Glomerular visceral epithelial cell (primary cell): ENCODE measurements around the gene ANKRD11.
A peak's percentile ranks its signal among the peaks of the same experiment; 100 is the strongest.
"Not testable (repeated sequence)": the region's sequence is repeated elsewhere in the genome, so short reads cannot be mapped to it uniquely, and the experiment has no call there.

Experiments used
- DNase-seq: peaks from one replicate; pipeline ENCODE4 v3.0.0-alpha.2; 2016; ENCODE audit errors: extremely low spot score

The ANKRD11 gene

DNA sequence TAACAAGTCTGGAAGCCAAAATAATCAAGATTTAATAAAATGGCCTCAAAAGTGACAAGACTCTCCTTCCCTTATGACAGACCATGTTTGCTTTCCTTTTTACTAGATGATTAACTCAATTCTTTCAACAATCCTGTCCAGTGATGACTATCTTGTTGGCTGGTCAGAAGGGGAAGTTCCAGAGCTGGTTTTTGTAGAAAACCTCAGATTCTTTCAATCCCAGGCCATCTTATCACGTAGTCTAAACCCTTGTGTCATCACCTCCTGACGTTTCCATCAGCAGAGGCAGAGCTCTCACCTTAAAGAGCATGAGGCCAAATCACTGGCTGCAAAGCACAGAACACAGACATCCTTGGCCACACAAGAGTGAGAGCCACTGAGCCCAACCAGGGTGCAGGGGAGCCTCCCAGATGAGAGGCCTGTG, 125.3 kb downstream of the ANKRD11 start:
- peak; percentile 71 for DNase-seq

DNA sequence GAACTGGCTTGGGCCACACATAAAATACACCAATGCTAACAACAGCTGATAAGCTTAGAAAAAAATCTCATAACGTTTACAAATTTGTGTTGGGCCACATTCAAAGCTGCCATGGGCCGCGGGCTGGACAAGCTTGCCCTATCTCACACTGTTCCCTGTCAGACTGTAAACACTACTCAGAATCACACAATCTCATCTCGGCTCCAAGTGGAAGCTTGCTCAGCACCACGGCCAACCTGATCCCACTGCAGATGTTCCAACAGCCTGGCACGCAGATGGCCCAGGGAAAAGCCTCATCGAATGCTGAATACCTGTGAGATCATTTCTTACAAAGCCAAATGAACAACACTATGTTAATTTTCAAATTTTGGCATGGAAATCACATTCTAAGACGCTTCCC, 125.8 kb downstream of the ANKRD11 start:
- DNase-seq, result no peak

DNA sequence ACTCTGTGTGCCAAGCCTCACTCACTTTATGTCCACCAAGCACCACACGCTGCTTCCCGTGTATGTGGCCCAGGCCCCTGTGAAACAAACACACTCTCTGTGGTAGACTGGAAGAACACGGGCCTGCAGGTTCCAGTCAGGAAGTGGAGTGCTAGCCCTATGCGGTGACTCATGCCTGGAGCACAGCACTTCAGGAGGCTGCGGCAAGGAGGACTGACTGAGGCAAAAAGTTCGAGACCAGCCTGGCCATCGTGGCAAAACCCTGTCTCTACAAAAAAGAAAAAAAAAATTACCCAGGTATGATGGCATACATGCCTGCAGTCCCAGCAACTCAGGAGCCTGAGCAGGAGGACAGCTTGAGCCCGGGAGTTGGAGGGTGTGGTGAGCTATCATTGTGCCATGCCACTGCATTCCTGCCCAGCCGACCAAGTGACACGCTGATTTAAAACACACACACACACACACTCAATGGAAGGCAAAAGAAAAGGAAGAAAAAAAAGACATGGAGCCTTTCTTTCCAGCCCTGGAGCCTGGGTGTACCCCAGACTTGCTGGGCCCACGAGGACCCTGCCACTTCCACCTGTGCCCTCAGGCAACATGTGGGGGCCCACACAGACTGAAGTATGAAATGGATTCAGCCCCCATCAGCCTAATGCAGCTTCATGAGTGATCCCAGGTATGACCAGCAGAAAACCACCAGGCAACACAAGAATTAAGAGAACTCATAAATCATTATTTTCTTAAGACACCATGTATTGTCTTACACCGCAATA, 126.6 kb downstream of the ANKRD11 start:
- peak; percentile 68 for DNase-seq

DNA sequence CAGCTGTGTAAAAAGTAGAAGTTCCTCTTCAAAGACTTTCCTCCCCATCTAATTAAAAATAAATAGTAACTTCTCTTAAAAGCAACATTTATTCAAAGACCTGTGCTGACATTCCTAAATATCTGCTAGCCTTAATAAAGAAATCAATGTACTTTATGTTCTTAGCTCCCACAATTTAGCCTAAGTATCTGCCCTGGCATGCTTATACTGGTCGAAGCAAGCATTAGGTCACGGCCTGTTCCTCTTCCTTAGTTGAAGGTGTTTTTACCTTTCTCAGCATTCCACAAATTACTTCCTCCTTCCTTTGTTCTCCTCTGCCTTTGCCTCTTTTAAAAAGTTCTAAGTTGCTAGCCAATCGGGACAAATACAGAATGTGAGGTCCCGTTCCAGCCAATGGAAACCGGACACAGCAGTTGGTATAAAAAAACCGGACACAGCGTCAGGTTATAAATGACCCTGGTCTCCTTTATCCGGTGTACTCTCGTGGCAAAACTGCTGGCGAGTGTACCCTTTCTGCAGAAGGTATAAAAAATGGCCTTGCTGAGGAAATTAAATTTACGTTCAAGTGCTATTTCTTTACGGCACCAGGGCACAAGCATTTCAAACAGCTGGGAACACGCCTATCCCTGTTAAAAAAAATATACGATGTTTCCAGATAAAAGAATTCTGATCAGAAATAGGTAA, 127.7 kb downstream of the ANKRD11 start:
- DNase-seq, result not testable (repeated sequence)

DNA sequence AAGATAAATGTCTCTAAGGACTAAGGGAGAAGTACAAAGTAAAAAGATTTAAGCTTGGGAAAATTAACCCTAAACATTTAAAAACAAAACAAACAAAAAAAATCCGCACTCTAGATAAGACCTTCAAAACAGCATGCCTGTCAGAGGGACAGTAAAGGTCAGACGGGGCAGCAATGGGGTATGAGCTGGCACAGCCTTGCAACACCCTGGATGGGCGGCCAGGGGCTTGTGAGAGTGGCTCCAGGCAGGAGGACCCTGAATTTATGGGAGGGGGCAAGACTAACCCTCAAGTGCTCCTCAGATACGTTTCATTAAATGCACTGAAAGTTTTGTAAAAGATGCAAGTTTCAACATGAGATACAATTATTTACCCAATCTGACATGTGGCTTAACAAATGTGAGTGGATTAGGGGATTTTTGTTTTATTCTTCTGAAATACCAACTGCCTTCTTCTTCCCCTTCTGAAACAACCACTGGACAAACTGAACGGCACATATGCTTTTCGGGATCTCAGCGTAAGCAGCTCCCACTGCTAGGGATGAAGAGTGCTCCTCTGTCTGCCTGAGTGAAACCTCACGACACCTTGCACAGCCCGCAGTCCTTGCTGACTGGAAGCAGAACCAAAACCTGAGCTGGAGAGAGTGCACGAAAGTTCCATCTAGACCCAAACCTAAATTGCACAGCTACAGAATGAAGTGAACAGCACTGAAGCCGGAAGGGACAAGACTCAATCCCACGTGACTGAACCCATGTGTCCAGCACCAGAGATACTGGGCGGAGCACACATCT, 128.4 kb downstream of the ANKRD11 start:
- no peak for DNase-seq

DNA sequence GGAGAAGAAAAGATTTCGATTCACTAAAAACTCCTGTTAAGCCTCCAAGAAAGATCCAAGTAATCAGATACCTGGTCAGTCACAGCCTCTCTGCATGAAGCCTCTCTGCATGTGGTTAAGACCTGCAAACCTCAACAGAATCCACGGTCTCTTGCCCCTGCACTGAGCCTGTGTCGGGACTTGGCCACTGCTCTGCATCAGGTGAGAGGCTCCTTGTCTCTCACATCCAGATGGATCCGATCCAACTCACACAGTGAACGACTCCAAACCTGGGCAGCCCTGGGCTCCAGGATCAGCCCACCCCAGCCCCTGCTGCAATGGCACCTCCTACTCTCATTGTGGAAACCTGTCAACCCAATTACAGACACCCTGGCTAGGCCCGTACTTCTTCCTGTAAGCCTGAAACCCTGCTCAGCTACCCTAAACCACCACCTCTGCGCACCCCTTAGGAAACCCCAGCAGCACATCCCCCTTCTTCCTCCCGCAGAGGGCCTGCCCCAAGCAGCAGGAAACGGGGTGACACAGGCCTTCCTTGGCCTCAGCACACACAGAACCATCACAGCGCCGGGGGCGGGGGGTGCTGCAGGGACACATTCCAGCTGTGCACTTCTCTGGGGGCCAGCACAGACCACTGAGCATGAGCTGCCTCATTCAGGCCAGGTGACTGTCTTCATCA, 129.5 kb downstream of the ANKRD11 start:
- no peak for DNase-seq

DNA sequence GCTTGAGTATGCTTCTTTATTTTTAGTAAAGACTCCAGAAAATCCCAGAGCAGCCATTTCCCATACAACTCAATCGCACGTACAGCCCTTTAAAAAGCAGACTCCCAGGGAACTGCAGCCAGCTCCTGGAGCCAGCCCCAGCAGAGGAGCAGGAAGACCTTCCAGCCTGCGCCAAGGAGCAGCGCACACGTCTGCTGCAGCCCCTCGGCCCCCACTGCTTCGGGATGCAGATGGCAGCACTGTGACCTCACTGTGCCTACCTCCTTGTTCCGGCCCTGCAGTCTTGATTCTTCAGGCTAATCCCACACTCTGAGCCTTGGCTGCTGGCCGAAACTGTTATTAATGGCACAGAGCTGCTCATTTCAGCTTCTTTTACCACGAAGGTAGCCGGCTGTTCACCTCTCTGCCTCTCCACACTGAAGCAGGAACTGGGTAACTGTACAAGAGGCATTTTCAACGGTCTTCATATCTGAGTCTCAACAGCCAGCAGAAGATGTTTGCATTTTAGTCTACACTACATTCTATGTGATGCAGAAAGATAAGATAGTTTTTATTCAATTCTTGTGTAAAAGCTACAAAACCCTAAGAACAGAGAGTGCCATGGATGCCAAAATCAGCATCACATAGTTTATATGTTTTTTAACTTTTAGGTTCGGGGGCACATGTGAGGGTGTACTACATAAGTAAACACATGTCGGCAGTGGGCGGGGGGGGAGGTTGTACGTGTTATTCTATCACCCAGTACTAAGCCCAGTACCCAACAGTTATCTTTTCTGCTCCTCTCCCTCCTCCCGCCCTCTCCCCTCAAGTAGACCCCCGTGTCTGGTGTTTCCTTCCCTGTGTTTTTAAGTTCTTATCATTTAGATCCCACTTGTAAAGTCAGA, 130.9 kb downstream of the ANKRD11 start:
- no peak for DNase-seq

DNA sequence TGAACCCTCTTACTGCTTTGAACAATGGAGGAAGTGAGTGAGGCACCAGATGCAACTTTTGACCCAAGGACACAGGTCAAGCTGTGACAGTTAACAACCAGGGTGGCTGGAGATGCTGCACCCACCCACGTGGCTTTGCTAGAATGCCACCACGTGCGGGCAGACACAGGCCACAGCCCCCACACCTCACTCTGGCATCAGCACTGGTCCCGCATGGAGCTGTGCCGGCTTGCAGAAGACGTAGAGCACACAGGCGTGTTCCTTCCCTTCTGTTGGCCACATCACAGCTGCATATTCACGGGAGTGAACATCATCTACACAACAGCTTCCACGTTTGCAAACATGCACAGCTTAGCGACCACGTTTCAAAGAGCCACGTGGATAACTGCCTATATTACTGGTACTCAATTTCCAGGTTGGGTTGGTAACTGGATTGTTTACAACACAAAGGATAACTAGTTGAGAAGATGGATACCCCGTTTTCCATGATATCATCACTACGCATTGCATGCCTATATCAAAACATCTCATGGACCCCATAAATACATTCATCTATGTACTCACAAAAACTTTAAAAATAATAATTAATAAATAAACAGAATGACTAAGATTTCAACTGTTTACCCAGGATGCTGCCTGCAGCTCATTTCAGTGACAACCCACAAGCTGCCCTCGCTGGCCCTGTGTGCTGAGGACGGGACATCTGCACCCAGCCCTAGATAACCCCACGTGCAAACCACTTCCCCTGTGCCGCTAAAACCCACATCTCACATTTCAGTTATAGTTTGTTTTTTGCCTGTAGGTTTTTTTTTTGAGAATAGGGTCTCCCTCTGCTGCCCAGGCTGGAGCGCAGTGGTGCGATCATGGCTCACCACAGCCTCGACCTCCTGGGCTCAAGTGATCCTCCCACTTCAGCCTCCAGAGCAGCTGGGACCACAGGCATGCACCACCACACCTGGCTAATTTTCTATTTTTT, 132.0 kb downstream of the ANKRD11 start:
- no peak for DNase-seq

DNA sequence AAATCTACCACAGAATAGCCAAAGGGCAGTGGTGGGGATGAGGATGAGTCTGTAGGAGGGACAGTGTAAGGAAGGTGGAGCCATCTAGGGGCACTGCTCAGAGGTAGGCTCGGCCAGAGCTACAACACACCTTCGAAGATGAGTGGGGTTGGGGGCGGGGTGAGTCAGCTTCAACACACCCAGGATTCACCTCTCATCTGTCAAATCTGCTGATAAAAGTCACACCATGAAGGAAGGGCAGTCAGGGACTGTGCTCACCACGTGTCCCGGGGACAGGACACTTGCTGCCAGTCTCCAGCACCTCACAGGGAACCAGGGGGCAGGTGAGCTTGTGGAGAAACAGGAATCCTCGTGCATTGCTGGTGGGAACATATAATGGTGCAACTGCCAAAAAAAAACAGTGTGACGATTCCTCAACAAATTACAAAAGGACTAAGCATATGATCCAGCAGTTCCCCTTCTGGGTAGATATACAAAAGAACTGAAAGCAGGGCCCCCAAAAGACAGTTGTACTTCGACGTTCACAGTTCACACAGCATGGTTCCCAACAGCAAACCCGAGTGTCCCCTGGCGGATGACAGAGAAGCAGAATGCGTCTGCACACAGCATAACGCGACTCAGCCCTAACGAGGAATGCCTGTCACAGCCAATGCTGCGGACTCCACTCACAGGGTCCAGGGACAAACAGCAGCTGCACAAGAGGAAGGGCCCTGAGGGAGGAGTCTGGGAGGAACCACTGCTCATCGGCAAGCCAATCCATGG, 133.1 kb downstream of the ANKRD11 start:
- DNase-seq, result no peak

DNA sequence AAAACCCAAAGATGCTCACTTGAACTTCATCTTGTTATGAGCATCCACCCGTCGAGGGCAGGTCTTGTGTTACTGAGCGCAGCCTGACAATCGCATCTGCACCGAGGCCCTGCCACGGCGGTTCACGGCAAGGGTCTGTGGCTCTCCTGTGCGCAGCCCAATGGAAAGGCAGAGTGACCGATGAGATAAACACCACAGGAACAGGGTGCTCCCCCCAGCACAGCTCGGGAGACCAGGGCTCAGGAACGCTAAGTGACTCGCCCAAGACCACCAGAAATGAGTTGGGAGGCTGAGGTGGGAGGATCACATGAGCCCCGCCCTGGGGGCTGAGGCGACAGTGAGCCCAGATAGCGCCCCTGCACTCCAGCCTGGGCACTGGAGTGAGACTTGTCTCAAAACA, 134.7 kb downstream of the ANKRD11 start:
- no peak for DNase-seq

DNA sequence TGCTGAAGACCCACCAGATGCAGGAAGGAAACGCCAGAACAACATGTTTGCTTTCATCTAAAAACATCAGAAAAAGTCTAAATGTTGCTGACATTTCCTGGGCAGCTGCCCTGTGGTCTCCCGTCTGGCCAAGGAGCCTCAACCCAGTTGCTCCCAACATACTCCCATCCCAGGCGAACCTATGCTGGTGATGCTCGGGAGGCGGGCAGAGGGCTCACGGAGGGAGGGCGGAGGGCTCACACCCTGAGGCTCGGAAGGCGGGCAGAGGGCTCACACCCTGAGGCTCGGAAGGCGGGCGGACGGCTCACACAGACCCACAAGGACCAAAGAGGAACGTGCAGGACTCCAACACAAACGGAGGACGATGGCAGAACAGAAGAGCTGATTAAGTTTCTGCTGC, 135.4 kb downstream of the ANKRD11 start:
- DNase-seq, result no peak

DNA sequence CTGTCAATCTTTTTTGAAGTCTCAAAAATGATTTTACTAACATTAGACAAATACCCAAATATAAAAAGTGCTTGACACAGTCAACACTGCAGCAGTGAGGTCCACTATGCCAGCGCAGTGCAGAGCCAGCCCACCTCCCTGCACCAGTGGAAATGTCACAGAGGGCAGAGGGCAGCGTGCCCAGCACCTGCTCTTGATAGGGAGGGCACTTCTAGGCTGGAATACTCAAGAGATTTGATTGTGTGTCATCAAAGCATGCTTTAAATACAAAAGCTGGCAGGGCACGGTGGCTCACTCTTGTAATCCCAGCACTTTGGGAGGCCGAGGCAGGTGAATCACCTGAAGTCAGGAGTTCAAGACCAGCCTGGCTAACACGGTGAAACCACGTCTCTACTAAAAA, 136.0 kb downstream of the ANKRD11 start:
- no peak for DNase-seq

DNA sequence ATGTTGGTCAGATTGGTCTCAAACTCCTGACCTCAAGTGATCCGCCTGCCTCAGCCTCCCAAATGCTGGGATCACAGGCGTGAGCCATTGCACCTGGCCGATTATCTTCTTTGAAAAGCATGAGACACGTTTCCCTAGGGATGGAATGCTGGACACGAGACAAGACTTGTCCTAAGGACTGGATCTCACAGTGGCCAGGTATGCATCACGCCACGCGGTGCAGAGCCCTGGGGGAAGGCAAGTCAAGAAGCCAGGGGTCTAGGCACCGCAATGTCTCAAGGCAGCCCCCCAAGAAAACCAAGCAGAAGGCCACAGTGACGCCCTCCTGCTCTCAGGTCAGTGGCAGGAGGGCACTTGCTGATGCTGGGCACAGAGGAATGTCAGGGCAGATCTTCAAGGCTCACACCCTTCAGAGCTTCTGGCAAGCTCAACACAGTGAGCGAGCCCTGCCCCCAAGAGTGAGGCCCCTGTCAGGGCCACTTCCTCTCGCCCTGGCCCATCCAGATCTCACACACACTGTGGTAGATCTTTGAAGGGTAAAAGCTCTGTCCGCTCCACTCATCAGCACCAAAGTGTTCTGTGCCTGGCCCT, 138.2 kb downstream of the ANKRD11 start:
- DNase-seq, result no peak

DNA sequence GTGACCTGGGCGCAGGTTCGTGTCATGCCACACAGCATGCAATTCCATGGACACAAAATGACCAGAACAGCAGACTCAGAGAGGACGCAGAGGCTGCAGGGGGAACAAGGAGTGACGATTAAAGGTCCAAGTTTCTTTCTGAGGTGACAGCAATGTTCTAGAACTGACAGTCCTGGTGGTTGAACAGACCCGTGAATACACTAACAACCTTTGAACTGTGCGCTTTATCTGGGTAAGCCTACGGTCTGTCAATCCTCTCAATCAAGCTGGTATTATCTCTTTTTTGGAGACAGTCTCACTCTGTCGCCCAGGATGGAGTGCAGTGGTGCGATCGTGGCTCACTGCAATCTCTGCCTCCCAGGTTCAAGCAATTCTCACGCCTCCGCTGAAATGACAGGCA, 138.7 kb downstream of the ANKRD11 start:
- DNase-seq, result no peak

DNA sequence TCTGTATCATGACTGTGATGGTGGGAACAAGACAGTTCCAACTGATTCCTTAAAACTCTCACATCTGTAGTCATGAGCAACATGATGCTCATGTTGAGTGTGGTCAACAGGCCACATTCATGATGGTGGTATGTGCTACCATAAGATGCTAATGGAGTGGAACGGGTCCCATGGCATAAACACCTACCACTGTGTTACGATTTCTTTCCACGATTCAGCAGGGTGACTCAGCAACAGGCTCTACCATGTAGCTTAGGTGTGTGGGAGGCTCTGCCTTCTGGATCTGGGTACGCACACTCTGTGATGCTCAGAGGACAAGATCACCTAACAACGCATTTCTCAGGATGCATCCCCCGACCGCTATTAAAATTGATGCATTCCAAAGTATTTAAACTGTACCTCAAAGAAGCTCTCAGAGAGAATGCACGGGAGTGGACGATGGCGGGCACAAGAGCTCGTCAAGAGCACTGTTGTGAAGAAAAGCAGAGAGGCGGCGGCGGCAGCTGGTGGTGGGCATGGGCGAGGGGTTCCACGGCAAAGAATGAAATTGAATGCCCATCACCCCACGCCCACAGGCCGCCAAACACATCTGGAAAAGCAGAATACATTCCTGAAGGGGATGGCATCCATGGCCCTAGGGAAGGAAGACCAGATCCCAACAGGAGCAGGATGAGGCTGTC, 139.5 kb downstream of the ANKRD11 start:
- DNase-seq, result peak; percentile 38

DNA sequence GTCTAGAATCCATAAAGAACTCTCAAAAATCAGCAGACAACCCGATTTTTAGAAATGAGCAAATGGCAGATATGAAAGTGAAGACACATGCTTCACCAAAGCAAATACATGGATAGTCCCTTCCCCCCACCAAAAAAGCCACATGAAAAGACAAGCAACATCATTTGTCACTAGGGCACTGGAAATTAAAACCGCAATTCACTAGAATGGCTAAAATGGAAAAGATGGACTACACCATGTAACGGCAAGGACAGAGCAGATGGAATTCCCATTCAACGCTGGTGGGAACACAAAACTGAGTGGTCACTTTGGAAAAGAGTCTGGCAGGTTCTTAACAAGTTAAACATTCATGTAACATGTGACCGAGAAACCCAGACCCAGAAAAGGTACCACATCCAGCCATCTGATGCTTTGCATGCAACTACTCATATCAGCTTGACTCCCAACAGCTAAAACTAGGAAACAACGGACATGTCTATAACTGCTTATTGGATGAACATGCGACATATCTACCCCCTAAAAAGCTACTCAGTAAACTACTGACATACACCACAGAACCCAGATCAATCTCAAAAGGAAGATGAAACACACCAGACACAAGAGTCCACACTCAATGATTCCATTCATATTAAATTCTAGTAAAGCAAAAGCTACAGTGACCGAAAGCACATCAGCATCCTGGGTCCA, 140.3 kb downstream of the ANKRD11 start:
- no peak for DNase-seq

DNA sequence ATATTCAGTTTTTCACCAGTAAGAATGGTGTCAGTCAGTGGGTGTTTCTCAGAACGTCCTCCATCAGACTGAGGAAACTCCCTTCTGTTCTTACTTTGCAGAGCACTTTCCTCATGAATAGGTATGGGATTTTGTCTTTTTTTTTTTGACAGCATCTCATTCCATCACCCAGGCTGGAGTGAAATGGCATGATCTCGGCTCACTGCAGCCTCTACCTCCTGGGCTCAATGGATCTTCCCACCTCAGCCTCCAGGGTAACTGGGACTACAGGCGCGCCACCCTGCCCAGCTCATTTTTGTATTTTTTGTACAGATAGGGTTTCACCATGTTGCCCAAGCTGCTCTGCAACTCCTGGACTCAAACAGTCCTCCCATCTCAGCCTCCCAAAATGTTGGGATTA, 142.6 kb downstream of the ANKRD11 start:
- DNase-seq, result no peak

DNA sequence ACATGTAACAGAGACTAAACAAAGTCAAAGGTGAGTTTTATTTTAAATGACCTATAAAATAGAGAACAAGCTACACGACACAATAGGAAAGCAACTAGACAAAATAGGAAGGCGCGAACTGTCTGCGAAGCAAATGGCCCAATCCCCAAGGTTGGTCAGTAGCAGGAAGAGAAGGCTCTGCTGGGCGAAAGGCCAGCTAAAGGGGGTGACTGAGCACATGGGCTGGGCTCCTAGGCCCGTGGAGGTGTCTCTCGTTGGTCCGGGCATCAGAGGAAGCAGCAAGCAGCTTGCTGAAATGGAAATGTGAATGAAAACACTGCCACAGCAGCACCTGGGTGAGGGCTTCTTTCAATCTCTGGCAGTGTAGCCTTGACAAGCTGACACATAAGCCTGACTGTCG, 143.5 kb downstream of the ANKRD11 start:
- DNase-seq, result no peak
